ENCODE results near the gene ATP5ME. TPM values are rescaled to one million over a fixed set of nuclear protein-coding genes. Genes with fewer than 3 reads are reported as not detected.

Gene ATP5ME
- total RNA-seq, 2 donors from 2014 or later = 85.1 to 265 TPM

DNA sequence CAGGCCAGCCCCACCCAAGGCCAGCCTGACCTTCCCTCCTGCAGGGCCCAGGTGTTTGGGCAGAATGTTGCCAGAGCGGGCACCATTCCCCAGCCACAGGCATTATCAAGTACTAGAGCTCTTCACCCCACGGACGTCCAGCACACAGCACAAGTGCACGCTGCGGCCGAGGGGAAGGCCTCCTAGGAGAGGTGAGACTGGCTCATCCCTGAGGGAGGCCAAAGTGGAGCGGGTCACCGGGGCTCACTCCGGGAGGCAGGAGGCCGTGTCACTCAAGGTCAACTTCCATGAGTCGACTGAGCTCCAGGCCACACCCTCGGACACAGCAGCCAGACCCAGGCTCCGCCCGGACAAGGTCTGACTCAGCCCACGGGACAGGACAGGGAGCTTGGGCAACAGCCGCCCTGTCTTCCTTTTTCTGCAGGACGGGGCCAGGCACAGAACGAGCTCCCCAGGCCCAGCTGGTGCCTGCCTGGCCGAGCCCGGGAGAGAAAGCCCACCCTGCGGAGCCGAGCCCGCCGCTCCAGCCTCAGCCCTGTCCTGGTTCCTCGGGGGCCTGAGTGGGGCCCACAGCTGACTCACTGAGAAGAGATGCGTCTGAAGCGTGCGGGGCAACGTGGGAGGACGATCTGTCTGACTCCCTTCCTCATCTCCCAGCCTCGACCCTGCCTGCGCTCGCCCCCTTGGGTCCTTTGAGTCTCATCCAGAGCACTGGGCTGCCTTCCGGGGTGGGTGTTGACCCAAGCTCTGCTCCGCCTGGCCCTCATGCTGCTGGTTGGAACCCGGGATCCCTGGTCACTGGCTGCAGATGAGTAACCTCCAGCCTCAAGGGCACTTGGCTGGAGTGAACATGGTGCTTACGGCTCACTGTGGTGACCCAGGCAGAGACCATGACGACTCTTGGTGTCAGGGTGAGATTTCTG, 13.2 kb upstream of the ATP5ME start:
- Histone ChIP-seq H3K27me3 (no peaks in the 10 kb centered on the region), H3K27ac (peak overlapping the region; percentile 80 to 84), H3K4me1 (peaks cover 0 to 51% of the 10 kb centered on the region in 2 donors), H3K36me3 (no peaks in the 10 kb centered on the region), H3K4me3 (peak overlapping the region in 1 of 2 donors; percentile 58), H3K9me3 (no peaks in the 10 kb centered on the region)
- TF ChIP-seq CTCF (IDR thresholded peaks at IDR 0.05) = no peak
- peak; percentile 97 for DNase-seq (ENCODE audit: low spot score)

DNA sequence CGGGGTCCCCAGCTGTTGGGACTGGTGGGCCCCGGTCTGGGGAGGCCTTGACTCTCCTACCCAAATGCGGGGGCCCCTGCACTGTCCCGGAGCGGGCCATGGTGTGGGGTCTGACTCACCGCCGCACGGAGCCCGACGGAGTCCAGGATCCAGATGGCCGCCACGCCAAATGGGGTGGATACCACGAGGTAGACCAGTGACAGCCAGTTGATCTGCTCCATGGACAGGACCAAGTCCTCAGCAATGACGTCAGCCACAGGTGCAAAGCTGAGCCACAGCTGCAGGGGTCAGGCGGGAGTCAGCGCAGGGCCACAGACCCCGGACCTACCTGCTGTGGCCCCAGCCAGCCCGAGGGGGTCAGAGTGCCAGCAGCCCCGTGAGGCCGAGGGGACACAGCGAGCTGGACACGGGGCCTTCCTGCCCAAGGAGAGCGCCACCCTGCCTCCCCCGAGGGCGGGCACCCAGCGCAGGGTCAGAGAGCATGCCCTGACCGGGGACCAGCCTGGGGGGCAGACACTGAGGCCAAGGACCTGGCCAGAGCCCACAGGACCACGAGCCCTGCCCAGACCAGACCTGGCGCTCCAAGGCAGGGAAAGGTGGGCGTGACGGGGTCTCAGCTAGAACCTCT, 12.5 kb upstream of the ATP5ME start:
- no peak for DNase-seq (ENCODE audit: low spot score)
- peak overlapping the region; percentile 48 to 84 for H3K27ac ChIP-seq

GRCh38 chr4:685679-686412, 11.8 kb upstream of the ATP5ME start:
- H3K4me1 ChIP-seq = peaks cover 0 to 56% of the 10 kb centered on the region in 2 donors
- no peaks in the 10 kb centered on the region for H3K9me3 ChIP-seq
- no peaks in the 10 kb centered on the region for H3K27me3 ChIP-seq
- no peak overlapping the region for H3K27ac ChIP-seq
- H3K36me3 ChIP-seq = no peaks in the 10 kb centered on the region
- DNase-seq (ENCODE audit: low spot score) = no peak
- H3K4me3 ChIP-seq = no peak overlapping the region
- no peak for TF ChIP-seq CTCF (IDR thresholded peaks at IDR 0.05)

More for the DNA sequence above, 12.5 kb upstream of the ATP5ME start:
- H3K36me3 ChIP-seq = no peaks in the 10 kb centered on the region
- peaks cover 0 to 51% of the 10 kb centered on the region in 2 donors for H3K4me1 ChIP-seq
- H3K4me3 ChIP-seq = no peak overlapping the region
- no peaks in the 10 kb centered on the region for H3K27me3 ChIP-seq
- no peaks in the 10 kb centered on the region for H3K9me3 ChIP-seq
- TF ChIP-seq CTCF (IDR thresholded peaks at IDR 0.05) = no peak

DNA sequence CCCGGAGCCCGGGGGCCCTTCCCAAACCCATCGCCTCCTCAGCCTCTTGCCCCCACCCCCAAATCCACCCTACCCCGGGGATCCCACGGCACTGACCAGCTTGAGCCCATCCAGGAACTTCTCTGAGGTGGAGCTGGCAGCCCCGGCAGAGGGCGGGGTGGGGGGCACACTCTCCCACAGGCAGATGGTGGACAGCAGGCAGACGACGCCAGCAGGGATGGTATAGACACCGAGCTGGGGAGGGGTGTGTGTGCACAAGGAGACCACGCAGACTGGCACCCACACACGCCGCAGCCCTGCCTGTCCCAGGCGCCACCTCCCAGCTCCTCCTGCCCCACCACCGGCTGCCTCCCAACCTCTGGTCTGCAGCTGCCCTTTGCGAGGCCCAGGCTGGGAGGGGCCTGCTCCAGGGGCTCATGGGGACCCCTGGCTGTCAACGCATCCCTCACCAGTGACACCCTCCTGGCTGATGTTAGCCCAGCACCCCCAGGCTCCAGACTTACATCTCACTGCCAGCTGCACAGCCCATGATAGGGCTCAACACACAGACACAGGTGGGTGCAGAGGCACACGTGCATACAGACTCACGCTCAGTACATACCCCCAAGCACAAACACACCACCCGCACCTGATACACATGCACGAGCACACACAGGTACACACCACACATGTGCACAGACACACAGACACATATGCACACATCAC, 10.7 kb upstream of the ATP5ME start:
- no peak for DNase-seq (ENCODE audit: low spot score)
- no peak for TF ChIP-seq CTCF (IDR thresholded peaks at IDR 0.05)
- H3K27me3 ChIP-seq = no peaks in the 10 kb centered on the region
- H3K4me1 ChIP-seq = peaks cover 0 to 60% of the 10 kb centered on the region in 2 donors
- H3K9me3 ChIP-seq = no peaks in the 10 kb centered on the region
- H3K27ac ChIP-seq = no peak overlapping the region
- no peaks in the 10 kb centered on the region for H3K36me3 ChIP-seq
- H3K4me3 ChIP-seq = no peak overlapping the region

GRCh38 chr4:683982-684622, 10.0 kb upstream of the ATP5ME start:
- Histone ChIP-seq H3K4me1 (peaks cover 0 to 53% of the 10 kb centered on the region in 2 donors), H3K27me3 (no peaks in the 10 kb centered on the region), H3K4me3 (no peak overlapping the region), H3K27ac (peak overlapping the region in 1 of 2 donors; percentile 39), H3K9me3 (no peaks in the 10 kb centered on the region), H3K36me3 (no peaks in the 10 kb centered on the region)
- no peak for DNase-seq (ENCODE audit: low spot score)
- peak; percentile 64 to 78 for TF ChIP-seq CTCF (IDR thresholded peaks at IDR 0.05)
